Hematopoietic multipotent progenitor cell treated with erythropoietin and hydrocortisone succinate and interleukin-3 and kit ligand, for 17 days (in vitro differentiated cells): ENCODE data around the gene NKX3-2.

Experiments
- DNase-seq: peaks from one replicate; pipeline ENCODE4 v3.0.0-alpha.2; 2015; ENCODE audit warnings: low spot score

NKX3-2 gene

DNA sequence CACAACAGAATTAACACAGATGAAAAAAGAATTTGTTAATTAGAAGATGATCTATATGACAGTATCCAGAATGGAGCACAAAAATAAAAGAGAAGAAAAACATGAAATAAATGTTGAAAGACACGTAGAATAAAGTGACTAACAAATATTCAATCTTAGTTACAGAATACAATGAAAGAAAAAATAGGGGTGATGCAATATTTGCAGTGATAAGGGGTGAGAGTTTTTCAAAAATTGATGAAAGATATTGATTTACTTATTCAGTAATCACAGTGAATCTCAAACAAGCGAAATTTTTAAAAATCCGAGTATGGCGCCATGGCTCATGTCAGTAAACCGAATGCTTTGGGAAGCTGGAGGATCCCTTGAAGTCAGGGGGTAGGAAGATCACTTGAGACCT is 39.9 kb downstream of the NKX3-2 start:
- DNase-seq: no peak

DNA sequence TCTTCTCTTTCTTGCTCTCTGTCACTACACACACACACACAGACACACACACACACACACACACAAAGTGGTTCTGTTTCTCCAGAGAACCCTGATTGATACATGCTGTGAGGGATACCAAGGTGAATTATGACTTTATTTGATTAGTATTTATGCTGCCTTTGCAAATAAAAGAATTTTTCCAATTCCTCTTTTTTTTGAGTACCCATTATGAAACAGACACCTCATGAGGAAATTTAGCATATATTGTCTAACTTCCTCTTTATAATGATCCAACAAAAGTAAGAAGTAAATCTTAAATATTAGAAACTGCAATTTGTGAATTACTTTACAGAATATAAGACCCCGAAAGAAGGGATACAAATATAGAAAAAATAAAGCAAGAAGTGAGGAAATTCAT is 45.8 kb downstream of the NKX3-2 start:
- no peak for DNase-seq

DNA sequence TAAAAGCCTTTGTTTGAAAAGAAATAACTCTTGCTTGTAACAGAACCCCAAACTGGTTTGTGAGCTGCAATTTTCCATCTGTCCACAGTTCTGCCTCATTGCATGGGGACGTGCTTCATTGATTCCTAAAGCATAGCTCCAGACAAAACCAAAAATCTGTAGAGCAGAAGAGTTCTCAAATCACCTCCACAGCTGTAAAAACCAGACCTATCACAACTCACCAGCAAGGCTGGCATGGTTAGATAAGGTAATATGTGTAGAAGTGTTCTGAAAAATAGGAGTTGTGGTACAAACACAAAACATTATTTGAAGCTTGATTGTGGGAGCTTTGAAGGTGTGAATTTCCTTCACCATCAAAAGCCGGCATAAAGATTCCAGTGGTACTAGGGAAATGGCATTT is 47.7 kb downstream of the NKX3-2 start:
- no peak for DNase-seq

DNA sequence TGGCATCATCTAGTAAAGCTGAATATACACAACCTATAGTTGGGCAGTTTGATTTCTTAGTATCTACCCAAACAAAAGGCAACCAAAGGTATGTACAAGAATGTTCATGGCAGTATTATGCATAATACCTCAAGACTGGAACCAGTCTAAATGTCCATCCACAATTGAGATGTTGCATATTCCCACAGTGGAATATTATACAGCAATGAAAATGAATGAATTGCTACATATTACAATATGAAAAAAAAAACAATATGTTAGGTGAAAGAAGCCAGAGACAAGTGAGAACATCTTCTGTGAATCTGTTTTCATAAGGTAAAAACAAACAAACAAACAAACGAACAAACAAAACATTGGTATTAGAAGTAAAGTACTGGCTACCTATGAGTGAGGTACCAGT is 48.6 kb downstream of the NKX3-2 start:
- no peak for DNase-seq

DNA sequence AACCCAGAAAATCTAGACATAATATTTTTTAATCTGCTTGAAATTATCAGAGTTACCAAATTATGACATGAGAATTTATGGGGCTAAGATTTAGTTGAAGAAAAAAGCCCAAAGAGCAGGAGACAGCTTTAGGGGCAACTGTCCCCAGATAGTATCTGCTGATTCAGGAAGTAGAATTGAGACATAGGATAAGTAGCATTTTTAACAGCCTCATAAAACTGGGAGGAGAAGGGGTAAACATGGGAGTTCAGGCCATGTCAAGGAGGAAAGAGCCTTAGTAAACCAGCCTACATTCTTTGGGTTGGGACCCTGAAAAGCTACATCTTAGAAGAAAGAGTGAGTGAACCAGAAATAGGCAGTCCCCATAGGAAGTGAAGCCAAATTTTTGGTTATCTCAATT is 50.5 kb downstream of the NKX3-2 start:
- no peak for DNase-seq

DNA sequence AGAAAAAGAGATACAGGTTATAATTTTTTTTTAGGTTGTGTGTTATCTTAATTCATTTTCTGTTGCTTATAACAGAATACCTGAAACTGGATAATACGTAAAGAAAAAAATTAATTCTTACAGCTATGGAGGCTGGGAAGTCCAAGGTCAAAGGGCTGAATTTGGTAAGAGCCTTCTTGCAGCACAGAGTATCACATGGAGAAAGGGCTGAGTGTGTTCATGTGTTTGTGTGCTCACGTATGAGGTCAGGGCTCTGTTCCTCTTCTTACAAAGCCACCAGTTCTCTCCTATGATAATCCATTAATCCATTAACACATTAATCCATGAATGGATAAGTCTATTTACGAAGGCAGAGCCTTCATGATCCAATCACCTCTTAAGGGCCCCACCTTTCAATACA is 51.6 kb downstream of the NKX3-2 start:
- no peak for DNase-seq
